Measurements from ENCODE around the gene DYSF. TPM values are rescaled to one million over a fixed set of nuclear protein-coding genes. Genes with fewer than 3 reads are reported as not detected.

The DYSF gene
- total RNA-seq, 1 donor: 0.18 TPM

GRCh38 chr2:71540818-71541217, 87.5 kb downstream of the DYSF start:
- peak; percentile 62 for DNase-seq (ENCODE audit: low read depth)
- TF ChIP-seq CTCF (IDR thresholded peaks at IDR 0.05; ENCODE audit: insufficient read depth, low read length): no peak
- H3K4me3 ChIP-seq (ENCODE audit: low read depth, low read length): no peak overlapping the region

- TF ChIP-seq CTCF (IDR thresholded peaks at IDR 0.05; ENCODE audit: insufficient read depth, low read length): no peak
- no peak for DNase-seq (ENCODE audit: low read depth)
- no peak overlapping the region for H3K4me3 ChIP-seq (ENCODE audit: low read depth, low read length)
Observed at GRCh38 chr2:71544919-71545571, 91.7 kb downstream of the DYSF start.

- DNase-seq (ENCODE audit: low read depth): peak; percentile 75
- peak; percentile 77 for TF ChIP-seq CTCF (IDR thresholded peaks at IDR 0.05; ENCODE audit: insufficient read depth, low read length)
- H3K4me3 ChIP-seq (ENCODE audit: low read depth, low read length): no peak overlapping the region
Observed at GRCh38 chr2:71545572-71546274, 92.4 kb downstream of the DYSF start.

- no peak for TF ChIP-seq CTCF (IDR thresholded peaks at IDR 0.05; ENCODE audit: insufficient read depth, low read length)
- no peak for DNase-seq (ENCODE audit: low read depth)
- no peak overlapping the region for H3K4me3 ChIP-seq (ENCODE audit: low read depth, low read length)
Observed at GRCh38 chr2:71546275-71546638, 92.9 kb downstream of the DYSF start.

GRCh38 chr2:71546777-71547281, 93.5 kb downstream of the DYSF start:
- H3K4me3 ChIP-seq (ENCODE audit: low read depth, low read length): no peak overlapping the region
- no peak for DNase-seq (ENCODE audit: low read depth)
- TF ChIP-seq CTCF (IDR thresholded peaks at IDR 0.05; ENCODE audit: insufficient read depth, low read length): no peak

- H3K4me3 ChIP-seq (ENCODE audit: low read depth, low read length): no peak overlapping the region
- no peak for TF ChIP-seq CTCF (IDR thresholded peaks at IDR 0.05; ENCODE audit: insufficient read depth, low read length)
- no peak for DNase-seq (ENCODE audit: low read depth)
Observed at GRCh38 chr2:71547616-71548285, 94.4 kb downstream of the DYSF start.

Data from fibroblast of the aortic adventitia (primary cell).